HG03139 (cell line): ENCODE data around the gene EI24.
"Not testable (repeated sequence)": the region's sequence is repeated elsewhere in the genome, so short reads cannot be mapped to it uniquely, and the experiment has no call there.

Source experiments
- ATAC-seq: cut with Tn5 transposase; IDR thresholded peaks from one replicate; pipeline ENCODE4 v1.9.1; 2021; ENCODE audit not compliant: unreplicated experiment

Gene EI24

GRCh38 chr11:125568970-125569914 is at the start of gene EI24:
Gene EI24 (plus strand): TSS chr11:125569477. CDS start chr11:125572528, 3,051 bp downstream.
- ATAC-seq, result peak; percentile 98

- ATAC-seq, result no peak
Observed at GRCh38 chr11:125519860-125520834, 49.1 kb upstream of the EI24 start.

- no peak for ATAC-seq
Observed at GRCh38 chr11:125525303-125525702, 44.0 kb upstream of the EI24 start.

- ATAC-seq, result no peak
Observed at GRCh38 chr11:125532668-125533067, 36.6 kb upstream of the EI24 start.

- ATAC-seq, result no peak
Observed at GRCh38 chr11:125535585-125535984, 33.7 kb upstream of the EI24 start.

- ATAC-seq, result not testable (repeated sequence)
Observed at GRCh38 chr11:125536834-125537233, 32.4 kb upstream of the EI24 start.

GRCh38 chr11:125542709-125543108 is 26.6 kb upstream of the EI24 start:
- ATAC-seq, result no peak

GRCh38 chr11:125550780-125551179 is 18.5 kb upstream of the EI24 start:
- ATAC-seq, result no peak

- ATAC-seq, result no peak
Observed at GRCh38 chr11:125551835-125552342, 17.4 kb upstream of the EI24 start.

GRCh38 chr11:125552927-125553326 is 16.4 kb upstream of the EI24 start:
- no peak for ATAC-seq

- ATAC-seq, result no peak
Observed at GRCh38 chr11:125553357-125553756, 15.9 kb upstream of the EI24 start.

- no peak for ATAC-seq
Observed at GRCh38 chr11:125554038-125554437, 15.2 kb upstream of the EI24 start.

- ATAC-seq, result no peak
Observed at GRCh38 chr11:125559888-125560287, 9.4 kb upstream of the EI24 start.

GRCh38 chr11:125561924-125562323 is 7.4 kb upstream of the EI24 start:
- no peak for ATAC-seq

- ATAC-seq, result no peak
Observed at GRCh38 chr11:125562430-125562829, 6.8 kb upstream of the EI24 start.

GRCh38 chr11:125564357-125564756 is 4.9 kb upstream of the EI24 start:
- no peak for ATAC-seq

- ATAC-seq, result no peak
Observed at GRCh38 chr11:125566235-125566634, 3.0 kb upstream of the EI24 start.

GRCh38 chr11:125569915-125570621 is 791 bp downstream of the EI24 start:
- ATAC-seq, result no peak

- no peak for ATAC-seq
Observed at GRCh38 chr11:125570952-125571351, 1.7 kb downstream of the EI24 start.

- no peak for ATAC-seq
Observed at GRCh38 chr11:125572916-125573315, 3.6 kb downstream of the EI24 start.

GRCh38 chr11:125577181-125577580 is 7.9 kb downstream of the EI24 start:
- not testable (repeated sequence) for ATAC-seq
